ENCODE measurements around the gene PSAP. TPM values are rescaled to one million over a fixed set of nuclear protein-coding genes. Genes with fewer than 3 reads are reported as not detected.

Gene PSAP
- total RNA-seq, 2 donors from 2014 or later = 488 to 516 TPM

DNA sequence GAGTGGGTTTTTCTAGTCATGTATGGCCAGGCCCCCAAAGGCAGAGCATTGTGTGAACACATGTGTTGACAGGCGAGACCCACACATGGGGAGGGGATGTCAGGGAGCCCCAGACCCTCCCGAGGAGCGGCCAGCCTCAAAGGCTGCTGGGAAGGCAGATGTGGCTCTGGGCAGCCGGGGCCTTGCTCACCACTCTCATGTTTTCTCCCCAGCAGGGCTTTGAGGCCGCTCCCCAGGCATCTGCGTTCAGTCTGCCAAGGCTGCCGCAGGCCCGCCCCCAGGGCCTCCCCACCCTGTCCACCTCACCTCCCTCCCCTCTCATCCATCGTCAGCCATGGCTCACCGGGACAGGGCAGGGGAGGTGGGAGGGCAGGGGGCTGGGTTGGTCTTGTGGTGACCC, 61.2 kb downstream of the PSAP start:
- Histone ChIP-seq H3K4me3 (no peak overlapping the region), H3K4me1 (no peaks in the 10 kb centered on the region), H3K36me3 (replicated peaks in 1 of 2; ENCODE audit: insufficient read depth in 1 of 2, low read depth in 2 of 2) (no peaks in the 10 kb centered on the region), H3K9me3 (no peaks in the 10 kb centered on the region), H3K27ac (no peak overlapping the region), H3K27me3 (no peaks in the 10 kb centered on the region)
- TF ChIP-seq, protein P1, sequence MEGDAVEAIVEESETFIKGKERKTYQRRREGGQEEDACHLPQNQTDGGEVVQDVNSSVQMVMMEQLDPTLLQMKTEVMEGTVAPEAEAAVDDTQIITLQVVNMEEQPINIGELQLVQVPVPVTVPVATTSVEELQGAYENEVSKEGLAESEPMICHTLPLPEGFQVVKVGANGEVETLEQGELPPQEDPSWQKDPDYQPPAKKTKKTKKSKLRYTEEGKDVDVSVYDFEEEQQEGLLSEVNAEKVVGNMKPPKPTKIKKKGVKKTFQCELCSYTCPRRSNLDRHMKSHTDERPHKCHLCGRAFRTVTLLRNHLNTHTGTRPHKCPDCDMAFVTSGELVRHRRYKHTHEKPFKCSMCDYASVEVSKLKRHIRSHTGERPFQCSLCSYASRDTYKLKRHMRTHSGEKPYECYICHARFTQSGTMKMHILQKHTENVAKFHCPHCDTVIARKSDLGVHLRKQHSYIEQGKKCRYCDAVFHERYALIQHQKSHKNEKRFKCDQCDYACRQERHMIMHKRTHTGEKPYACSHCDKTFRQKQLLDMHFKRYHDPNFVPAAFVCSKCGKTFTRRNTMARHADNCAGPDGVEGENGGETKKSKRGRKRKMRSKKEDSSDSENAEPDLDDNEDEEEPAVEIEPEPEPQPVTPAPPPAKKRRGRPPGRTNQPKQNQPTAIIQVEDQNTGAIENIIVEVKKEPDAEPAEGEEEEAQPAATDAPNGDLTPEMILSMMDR (IDR thresholded peaks at IDR 0.05) = no peak
- TF ChIP-seq POLR2A (IDR thresholded peaks at IDR 0.05) = no peak
- ATAC-seq (no peak), DNase-seq (no peak)
- WGBS, 2 donors = 70 to 78% methylated on average over 2 to 10 of the region's 10 CpGs
- intact Hi-C loops (cut with DNase I) = loop anchor here (10.0 kb wide), 1 partner anchor 455 kb away; no protein-coding TSS in a partner anchor

DNA sequence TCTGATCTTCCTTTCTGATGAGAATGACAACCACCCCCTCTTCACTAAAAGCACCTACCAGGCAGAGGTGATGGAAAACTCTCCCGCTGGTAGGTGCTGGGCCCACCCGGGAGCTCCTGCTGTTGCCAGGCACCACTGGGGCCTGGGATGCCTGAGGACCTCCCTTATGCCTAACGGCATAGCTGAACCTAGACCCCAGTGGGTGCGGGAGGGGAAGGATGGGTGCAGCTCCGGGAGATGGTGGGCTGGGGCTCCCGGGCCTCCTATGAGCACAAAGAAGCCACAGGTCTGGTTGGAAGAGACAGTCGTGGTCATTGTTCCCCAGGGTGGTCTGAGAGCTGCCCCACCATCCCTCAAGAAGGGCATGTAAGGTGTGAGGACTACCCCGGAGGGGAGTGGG, 62.1 kb downstream of the PSAP start:
- no peaks in the 10 kb centered on the region for H3K9me3 ChIP-seq

DNA sequence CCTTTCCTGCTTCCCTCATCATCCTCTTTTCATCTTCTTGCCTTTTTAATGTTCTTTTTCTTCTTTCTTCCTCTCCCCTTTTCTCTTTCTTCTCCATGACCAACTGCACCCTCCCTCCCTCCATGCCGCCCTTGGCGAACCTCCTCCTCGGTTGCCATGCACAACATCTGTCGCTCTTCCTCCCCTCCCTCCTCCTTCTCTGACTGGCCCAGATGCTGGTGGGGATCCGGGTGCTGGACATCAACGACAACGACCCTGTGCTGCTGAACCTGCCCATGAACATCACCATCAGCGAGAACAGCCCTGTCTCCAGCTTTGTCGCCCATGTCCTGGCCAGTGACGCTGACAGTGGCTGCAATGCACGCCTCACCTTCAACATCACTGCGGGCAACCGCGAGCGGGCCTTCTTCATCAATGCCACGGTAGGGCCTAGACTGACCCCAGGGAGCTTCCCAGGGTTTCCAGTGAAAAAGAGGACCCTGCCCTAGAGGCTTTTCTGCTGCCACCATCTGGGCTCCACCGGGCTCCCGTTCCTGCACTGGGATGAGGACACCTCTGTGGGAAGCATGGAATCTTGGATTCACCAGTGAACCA, 66.3 kb downstream of the PSAP start:
- no peak overlapping the region for H3K27ac ChIP-seq
- 81% methylated on average over 11 to 17 of the region's 18 CpGs for WGBS, 2 donors
- intact Hi-C loops (cut with DNase I) = loop anchor here (10.0 kb wide), 1 partner anchor 450 kb away; no protein-coding TSS in a partner anchor
- no peak overlapping the region for H3K4me3 ChIP-seq
- ATAC-seq = no peak
- no peaks in the 10 kb centered on the region for H3K27me3 ChIP-seq
- DNase-seq = no peak
- H3K9me3 ChIP-seq = no peaks in the 10 kb centered on the region
- H3K36me3 ChIP-seq (replicated peaks in 1 of 2; ENCODE audit: insufficient read depth in 1 of 2, low read depth in 2 of 2) = no peaks in the 10 kb centered on the region
- H3K4me1 ChIP-seq = no peaks in the 10 kb centered on the region
- TF ChIP-seq POLR2A (IDR thresholded peaks at IDR 0.05) = no peak
- TF ChIP-seq, protein P1 (IDR thresholded peaks at IDR 0.05) = no peak

More for the DNA sequence above, 62.1 kb downstream of the PSAP start:
- H3K27me3 ChIP-seq = no peaks in the 10 kb centered on the region
- no peak overlapping the region for H3K4me3 ChIP-seq
- H3K27ac ChIP-seq = no peak overlapping the region
- intact Hi-C loops (cut with DNase I) = loop anchor here (10.0 kb wide), 1 partner anchor 454 kb away; no protein-coding TSS in a partner anchor
- TF ChIP-seq, protein P1 (IDR thresholded peaks at IDR 0.05) = no peak
- TF ChIP-seq POLR2A (IDR thresholded peaks at IDR 0.05) = no peak
- H3K36me3 ChIP-seq (replicated peaks in 1 of 2; ENCODE audit: insufficient read depth in 1 of 2, low read depth in 2 of 2) = no peaks in the 10 kb centered on the region
- DNase-seq (no peak), ATAC-seq (no peak)
- WGBS, 2 donors = 68 to 77% methylated on average over 4 to 5 of the region's 8 CpGs
- no peaks in the 10 kb centered on the region for H3K4me1 ChIP-seq

DNA sequence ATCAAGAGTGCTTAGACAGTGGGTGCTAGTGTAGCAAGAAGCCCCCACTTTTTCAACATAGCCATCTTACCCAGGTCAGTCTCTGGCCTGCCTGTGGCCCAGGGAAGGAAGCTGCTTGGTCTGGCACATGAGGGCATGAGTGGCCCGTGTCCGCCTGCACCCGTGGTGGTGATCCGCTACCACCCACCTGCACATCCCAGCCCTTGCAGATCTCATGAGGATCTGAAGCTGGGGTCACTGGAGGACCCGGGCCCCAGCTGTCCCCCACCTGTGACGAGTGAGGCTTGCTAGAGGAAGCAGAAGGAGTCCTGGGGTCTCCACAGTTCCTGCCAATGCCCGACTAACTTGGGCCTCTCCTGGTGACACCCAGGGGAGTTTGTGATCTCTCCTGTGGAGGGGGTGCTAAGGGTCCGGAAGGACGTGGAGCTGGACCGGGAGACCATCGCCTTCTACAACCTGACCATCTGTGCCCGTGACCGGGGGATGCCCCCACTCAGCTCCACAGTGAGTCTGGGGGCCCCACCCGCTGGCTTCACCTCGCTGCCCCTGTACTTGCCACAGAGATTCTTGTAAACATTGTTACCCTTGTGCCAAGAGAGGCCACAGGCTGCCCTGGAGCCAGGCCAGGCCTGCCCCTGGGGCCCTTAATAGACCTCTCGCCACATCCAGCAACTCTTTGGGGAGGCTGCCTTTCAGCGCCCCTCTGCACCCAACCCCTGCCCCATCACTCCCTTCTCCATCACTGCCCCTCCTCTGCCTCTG, 67.0 kb downstream of the PSAP start:
- Histone ChIP-seq H3K9me3 (no peaks in the 10 kb centered on the region), H3K4me1 (no peaks in the 10 kb centered on the region), H3K36me3 (replicated peaks in 1 of 2; ENCODE audit: insufficient read depth in 1 of 2, low read depth in 2 of 2) (no peaks in the 10 kb centered on the region), H3K27ac (no peak overlapping the region), H3K4me3 (no peak overlapping the region), H3K27me3 (no peaks in the 10 kb centered on the region)
- ATAC-seq (no peak), DNase-seq (no peak)
- intact Hi-C loops (cut with DNase I) = loop anchor here (10.0 kb wide), 1 partner anchor 449 kb away; no protein-coding TSS in a partner anchor
- WGBS, 2 donors = 67 to 81% methylated on average over 11 to 17 of the region's 17 CpGs
- TF ChIP-seq POLR2A (IDR thresholded peaks at IDR 0.05) = no peak
- TF ChIP-seq, protein P1 (IDR thresholded peaks at IDR 0.05) = no peak

All from body of pancreas (tissue), 4 donors.